Nephron (organoid): Measurements from ENCODE around the gene PLEKHA3.
A peak's percentile ranks its signal among the peaks of the same experiment; 100 is the strongest.
"Not testable (repeated sequence)": the region's sequence is repeated elsewhere in the genome, so short reads cannot be mapped to it uniquely, and the experiment has no call there.

Source experiments
- H3K27ac Mint-ChIP-seq, 3 experiments: 2 replicates each; pipeline ENCODE4 v1.8.0; 2020; ENCODE audit warnings: mixed read lengths in 3 of 3, mild to moderate bottlenecking in 2 of 3, moderate library complexity in 1 of 3
- H3K27me3 Mint-ChIP-seq: 2 replicates; pipeline ENCODE4 v1.8.0; 2021; ENCODE audit warnings: low read depth, mild to moderate bottlenecking, moderate library complexity, mixed read lengths
- H3K36me3 Mint-ChIP-seq: 2 replicates; pipeline ENCODE4 v1.8.0; 2020; ENCODE audit warnings: low read depth, mixed read lengths
- H3K4me1 Mint-ChIP-seq: 2 replicates; pipeline ENCODE4 v1.8.0; 2020; ENCODE audit warnings: mixed read lengths
- H3K4me3 Mint-ChIP-seq, 3 experiments: 2 replicates each; pipeline ENCODE4 v1.8.0; 2020; ENCODE audit warnings: mild to moderate bottlenecking in 3 of 3, mixed read lengths in 3 of 3, moderate library complexity in 2 of 3
- H3K9me3 Mint-ChIP-seq: 2 replicates; pipeline ENCODE4 v1.8.0; 2020; ENCODE audit warnings: mixed read lengths
- TF ChIP-seq, protein P1 (sequence below), 3 experiments: fragments of 200-600 bp; sonication (generic); IDR thresholded peaks; one replicate each; pipeline ENCODE4 v1.5.0; 2021; ENCODE audit warnings: antibody characterized with exemption in 3 of 3; ENCODE audit not compliant: unreplicated experiment in 3 of 3

Gene PLEKHA3

DNA sequence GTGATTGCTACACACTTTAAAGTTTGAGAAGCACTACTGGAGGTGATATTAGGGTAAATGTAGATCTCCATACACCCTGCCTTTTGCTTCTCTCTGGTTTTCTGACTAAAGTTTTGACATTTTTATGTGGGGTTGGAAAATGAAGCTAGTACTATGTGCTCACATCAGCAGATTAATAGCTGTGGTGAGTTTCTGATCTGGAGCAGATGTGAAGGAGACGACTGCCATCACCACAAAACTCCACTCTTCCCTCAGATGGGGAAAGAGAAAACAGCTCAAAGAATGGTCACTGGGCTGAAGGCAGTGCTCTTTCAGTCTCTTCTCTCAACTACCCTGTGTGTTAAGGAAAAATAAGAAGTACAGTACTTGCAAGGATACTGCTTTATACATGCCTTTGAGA, 37.2 kb downstream of the PLEKHA3 start:
- Mint-ChIP-seq H3K27me3 (no peaks in the 10 kb centered on the region), H3K9me3 (no peaks in the 10 kb centered on the region), H3K4me3 (no peak overlapping the region), H3K4me1 (no peaks in the 10 kb centered on the region), H3K36me3 (peaks cover 28% of the 10 kb centered on the region), H3K27ac (no peak overlapping the region)
- TF ChIP-seq, protein P1, sequence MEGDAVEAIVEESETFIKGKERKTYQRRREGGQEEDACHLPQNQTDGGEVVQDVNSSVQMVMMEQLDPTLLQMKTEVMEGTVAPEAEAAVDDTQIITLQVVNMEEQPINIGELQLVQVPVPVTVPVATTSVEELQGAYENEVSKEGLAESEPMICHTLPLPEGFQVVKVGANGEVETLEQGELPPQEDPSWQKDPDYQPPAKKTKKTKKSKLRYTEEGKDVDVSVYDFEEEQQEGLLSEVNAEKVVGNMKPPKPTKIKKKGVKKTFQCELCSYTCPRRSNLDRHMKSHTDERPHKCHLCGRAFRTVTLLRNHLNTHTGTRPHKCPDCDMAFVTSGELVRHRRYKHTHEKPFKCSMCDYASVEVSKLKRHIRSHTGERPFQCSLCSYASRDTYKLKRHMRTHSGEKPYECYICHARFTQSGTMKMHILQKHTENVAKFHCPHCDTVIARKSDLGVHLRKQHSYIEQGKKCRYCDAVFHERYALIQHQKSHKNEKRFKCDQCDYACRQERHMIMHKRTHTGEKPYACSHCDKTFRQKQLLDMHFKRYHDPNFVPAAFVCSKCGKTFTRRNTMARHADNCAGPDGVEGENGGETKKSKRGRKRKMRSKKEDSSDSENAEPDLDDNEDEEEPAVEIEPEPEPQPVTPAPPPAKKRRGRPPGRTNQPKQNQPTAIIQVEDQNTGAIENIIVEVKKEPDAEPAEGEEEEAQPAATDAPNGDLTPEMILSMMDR (IDR thresholded peaks at IDR 0.05; ENCODE audit: unreplicated experiment in 3 of 3) = no peak

DNA sequence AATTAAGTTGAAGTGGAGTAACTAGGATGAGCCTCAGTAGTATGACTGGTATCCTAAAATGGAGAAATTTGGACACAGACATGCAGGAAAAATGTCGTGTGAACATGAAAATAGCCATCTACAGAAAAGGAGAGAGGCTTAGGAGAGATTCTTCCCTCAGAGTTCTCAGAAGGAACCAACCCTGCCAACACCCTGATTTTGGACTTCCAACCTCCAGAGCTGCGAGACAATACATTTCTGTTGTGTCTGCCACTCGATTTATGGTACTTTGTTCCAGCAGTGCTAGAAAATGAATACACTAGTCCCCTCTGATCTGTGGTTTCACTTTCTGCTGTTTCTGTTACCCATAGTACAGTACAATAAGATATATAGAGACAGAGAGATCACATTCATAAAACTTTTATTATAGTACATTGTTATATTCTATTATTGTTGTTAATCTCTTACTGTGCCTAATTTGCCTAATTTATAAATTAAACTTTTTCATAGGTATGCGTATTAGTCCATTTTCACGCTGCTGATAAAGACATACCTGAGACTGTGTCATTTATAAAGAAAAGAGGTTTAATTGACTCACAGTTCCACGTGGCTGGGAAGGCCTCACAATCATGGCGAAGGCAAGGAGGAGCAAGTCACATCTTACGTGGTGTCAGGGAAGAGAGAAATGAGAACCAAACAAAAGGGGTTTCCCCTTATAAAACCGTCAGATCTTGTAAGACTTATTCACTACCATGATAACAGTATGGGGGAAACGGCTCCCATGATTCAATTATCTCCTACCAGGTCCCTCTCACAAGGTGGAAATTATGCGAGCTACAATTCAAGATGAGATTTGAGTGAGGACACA, 41.3 kb downstream of the PLEKHA3 start:
- H3K4me3 Mint-ChIP-seq = peak overlapping the region; percentile 52 to 71 (median 69)
- peaks cover 13% of the 10 kb centered on the region for H3K36me3 Mint-ChIP-seq
- peaks cover 3% of the 10 kb centered on the region for H3K4me1 Mint-ChIP-seq
- no peaks in the 10 kb centered on the region for H3K27me3 Mint-ChIP-seq
- no peak overlapping the region for H3K27ac Mint-ChIP-seq
- TF ChIP-seq, protein P1 (IDR thresholded peaks at IDR 0.05; ENCODE audit: unreplicated experiment in 3 of 3) = no peak
- H3K9me3 Mint-ChIP-seq = no peaks in the 10 kb centered on the region

DNA sequence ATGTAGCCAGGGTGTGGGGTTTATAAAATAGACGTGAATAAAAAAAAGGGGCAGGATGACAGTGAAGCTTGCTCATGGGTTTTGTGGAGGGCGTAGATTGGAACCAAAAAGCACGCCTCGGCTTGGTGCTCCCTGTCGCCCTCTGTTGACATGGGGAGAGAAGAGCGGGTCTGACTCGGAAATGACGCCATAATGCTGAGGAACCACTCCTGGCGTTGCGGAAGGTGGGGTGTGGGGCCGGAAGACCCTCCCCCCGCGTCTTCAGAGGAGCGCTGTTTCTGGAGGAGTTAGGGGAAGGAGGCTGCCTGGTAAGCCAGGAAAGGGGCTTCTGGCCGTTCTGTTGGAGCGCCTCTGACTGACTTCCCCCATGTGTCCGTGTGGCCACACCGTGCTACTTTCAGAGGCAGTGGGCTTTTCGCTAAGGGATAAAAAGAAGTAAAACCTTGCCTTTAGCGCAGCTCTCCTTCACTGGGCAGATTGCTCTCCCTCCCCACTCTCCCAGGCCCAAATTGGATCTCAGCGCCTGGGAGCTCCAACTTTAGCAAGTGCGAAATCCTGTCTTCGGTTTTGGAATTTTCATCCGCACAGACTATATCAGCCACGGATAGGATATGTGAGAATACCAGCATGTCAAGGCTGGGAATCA, 42.8 kb downstream of the PLEKHA3 start:
- Mint-ChIP-seq H3K27me3 (no peaks in the 10 kb centered on the region), H3K27ac (peak overlapping the region; percentile 91 to 94 (median 92)), H3K36me3 (peaks cover 9% of the 10 kb centered on the region), H3K4me1 (peaks cover 3% of the 10 kb centered on the region), H3K9me3 (no peaks in the 10 kb centered on the region), H3K4me3 (peak overlapping the region; percentile 96 to 99 (median 97))
- TF ChIP-seq, protein P1 (IDR thresholded peaks at IDR 0.05; ENCODE audit: unreplicated experiment in 3 of 3) = peak; percentile 84 to 90 (median 89)

DNA sequence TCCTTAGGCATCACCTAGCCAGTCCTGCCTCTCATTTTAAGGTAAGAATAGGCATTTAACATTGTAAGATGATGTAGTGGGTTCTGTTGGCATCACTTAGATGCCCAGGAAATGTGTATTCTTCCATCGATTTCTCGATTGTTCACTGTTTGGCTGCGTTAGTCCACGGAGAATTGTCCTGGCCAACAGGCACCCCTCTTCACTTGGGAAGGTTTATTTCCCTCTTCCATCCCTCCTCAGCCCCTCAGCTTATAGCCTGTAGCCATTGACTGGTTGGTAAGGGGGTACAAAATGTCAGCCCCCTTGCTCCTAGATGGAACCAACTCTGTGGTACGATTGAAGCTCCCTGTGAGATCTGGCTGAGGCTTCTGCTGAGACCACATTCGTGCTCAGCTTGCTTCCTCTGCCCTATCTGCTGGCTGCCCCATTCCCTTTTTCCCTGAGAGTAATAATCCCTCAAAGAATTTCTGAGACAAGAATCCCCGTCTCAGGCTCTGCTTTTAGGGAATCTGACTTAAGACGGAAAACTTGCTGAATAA, 43.4 kb downstream of the PLEKHA3 start:
- Mint-ChIP-seq H3K27ac (peak overlapping the region; percentile 91 to 94 (median 92)), H3K27me3 (peaks cover 2% of the 10 kb centered on the region), H3K9me3 (no peaks in the 10 kb centered on the region), H3K4me3 (peak overlapping the region; percentile 96 to 99 (median 97)), H3K36me3 (peaks cover 10% of the 10 kb centered on the region), H3K4me1 (peaks cover 3% of the 10 kb centered on the region)
- TF ChIP-seq, protein P1 (IDR thresholded peaks at IDR 0.05; ENCODE audit: unreplicated experiment in 3 of 3) = no peak

DNA sequence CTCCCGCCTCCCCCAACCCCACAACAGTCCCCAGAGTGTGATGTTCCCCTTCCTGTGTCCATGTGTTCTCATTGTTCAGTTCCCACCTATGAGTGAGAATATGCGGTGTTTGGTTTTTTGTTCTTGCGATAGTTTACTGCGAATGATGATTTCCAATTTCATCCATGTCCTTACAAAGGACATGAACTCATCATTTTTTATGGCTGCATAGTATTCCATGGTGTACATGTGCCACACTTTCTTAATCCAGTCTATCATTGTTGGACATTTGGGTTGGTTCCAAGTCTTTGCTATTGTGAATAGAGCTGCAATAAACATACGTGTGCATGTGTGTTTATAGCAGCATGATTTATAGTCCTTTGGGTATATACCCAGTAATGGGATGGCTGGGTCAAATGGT, 44.8 kb downstream of the PLEKHA3 start:
- not testable (repeated sequence) for H3K4me1 Mint-ChIP-seq, H3K27ac Mint-ChIP-seq, H3K9me3 Mint-ChIP-seq, H3K27me3 Mint-ChIP-seq
- Mint-ChIP-seq H3K36me3 (peaks cover 16% of the 10 kb centered on the region), H3K4me3 (peak overlapping the region in 1 of 3 experiments; percentile 41)

DNA sequence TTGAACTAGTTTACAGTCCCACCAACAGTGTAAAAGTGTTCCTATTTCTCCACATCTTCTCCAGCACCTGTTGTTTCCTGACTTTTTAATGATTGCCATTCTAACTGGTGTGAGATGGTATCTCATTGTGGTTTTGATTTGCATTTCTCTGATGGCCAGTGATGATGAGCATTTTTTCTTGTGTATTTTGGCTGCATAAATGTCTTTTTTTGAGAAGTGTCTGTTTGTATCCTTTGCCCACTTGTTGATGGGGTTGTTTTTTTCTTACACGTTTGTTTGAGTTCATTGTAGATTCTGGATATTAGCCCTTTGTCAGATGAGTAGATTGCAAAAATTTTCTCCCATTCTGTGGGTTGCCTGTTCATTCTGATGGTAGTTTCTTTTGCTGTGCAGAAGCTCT, 45.2 kb downstream of the PLEKHA3 start:
- H3K27ac Mint-ChIP-seq, H3K27me3 Mint-ChIP-seq, H3K4me1 Mint-ChIP-seq, H3K9me3 Mint-ChIP-seq: not testable (repeated sequence)
- Mint-ChIP-seq H3K36me3 (peaks cover 19% of the 10 kb centered on the region), H3K4me3 (peak overlapping the region; percentile 46 to 75 (median 57))
